ENCODE results near the gene FAHD2A. TPM values are rescaled to one million over a fixed set of nuclear protein-coding genes. Genes with fewer than 3 reads are reported as not detected.

The FAHD2A gene
- polyA plus RNA-seq, 3 donors from 2014 or later = 12.6 to 24.3 (median 15.1) TPM

Other genes starting within 250 kb of the FAHD2A start
- gene ZNF514, start 242.9 kb upstream of the FAHD2A start, polyA plus RNA-seq = 1 to 10 TPM; 2.5 to 8.4 (median 5.1) TPM
- gene ZNF2, start 236.9 kb upstream of the FAHD2A start, polyA plus RNA-seq = 1 to 10 TPM in 2 of 3 donors, not detected in 1; 1.2 to 3.8 TPM
- gene ZNF892, start 195.2 kb upstream of the FAHD2A start, polyA plus RNA-seq = 1 to 10 TPM in 1 of 3 donors, under 1 TPM in 1, not detected in 1; 0.68 to 1.9 TPM
- gene PROM2, start 128.3 kb upstream of the FAHD2A start, polyA plus RNA-seq = not detected
- gene KCNIP3, start 105.4 kb upstream of the FAHD2A start, polyA plus RNA-seq = not detected
- not detected for gene TRIM43B, start 82.0 kb downstream of the FAHD2A start, polyA plus RNA-seq
- not detected for gene TRIM43, start 189.3 kb downstream of the FAHD2A start, polyA plus RNA-seq

Data from immature natural killer cell (primary cell).